GM23248 (cell line): Measurements from ENCODE around the gene ARRB1.

Experiments used
- EZH2 ChIP-seq: fragments of 200-600 bp; sonication (generic); IDR thresholded peaks from 2 replicates; pipeline ENCODE4 v1.6.1; 2018; ENCODE audit warnings: antibody characterized with exemption, mild to moderate bottlenecking; ENCODE audit not compliant: insufficient read depth, poor library complexity, severe bottlenecking
- EZH2phosphoT487 ChIP-seq: fragments of 200-600 bp; sonication (generic); IDR thresholded peaks from 2 replicates; pipeline ENCODE4 v1.6.1; 2018; ENCODE audit warnings: antibody characterized with exemption, moderate library complexity, mild to moderate bottlenecking, low read depth; ENCODE audit not compliant: insufficient read depth

DNA sequence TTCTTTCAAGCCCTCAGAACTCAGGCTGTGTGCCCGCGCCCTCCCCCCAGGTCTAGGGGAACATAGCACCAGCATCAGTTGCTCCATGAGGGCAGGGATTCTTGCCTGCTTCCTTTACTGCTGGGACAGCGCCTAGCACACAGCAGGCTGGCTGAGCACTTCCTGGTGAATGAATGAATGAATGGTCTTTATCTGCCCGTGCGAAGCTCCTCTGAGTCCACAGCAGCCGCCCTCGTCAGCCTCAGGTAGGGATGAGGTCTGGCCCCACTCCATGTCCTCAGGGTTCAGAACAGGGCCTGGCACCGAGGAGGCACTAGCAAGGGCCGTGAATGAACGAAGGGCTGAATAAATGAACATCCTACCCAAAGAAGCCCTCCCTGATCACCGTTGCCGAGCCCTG lies 27.3 kb downstream of the ARRB1 start:
- TF ChIP-seq EZH2: no peak
- TF ChIP-seq EZH2phosphoT487: no peak
